IPS-18a (cell line): ENCODE data around the gene MAPK8IP1.
A peak's percentile ranks its signal among the peaks of the same experiment; 100 is the strongest.
"Not testable (repeated sequence)": the region's sequence is repeated elsewhere in the genome, so short reads cannot be mapped to it uniquely, and the experiment has no call there.

Experiments used
- H3K27ac ChIP-seq: one replicate; pipeline ENCODE4 v1.5.1; 2013; ENCODE audit warnings: low read length
- H3K27me3 ChIP-seq: one replicate; pipeline ENCODE4 v1.6.1; 2013; ENCODE audit warnings: mild to moderate bottlenecking, low read length; ENCODE audit not compliant: control insufficient read depth, insufficient read depth
- H3K36me3 ChIP-seq: one replicate; pipeline ENCODE4 v1.6.1; 2013; ENCODE audit warnings: low read depth, low read length; ENCODE audit not compliant: control insufficient read depth
- H3K4me1 ChIP-seq: one replicate; pipeline ENCODE4 v1.6.1; 2013; ENCODE audit warnings: low read depth, low read length; ENCODE audit not compliant: control insufficient read depth
- H3K4me3 ChIP-seq: one replicate; pipeline ENCODE4 v1.5.1; 2013; ENCODE audit warnings: low read length
- H3K9ac ChIP-seq: one replicate; pipeline ENCODE4 v1.6.1; 2013; ENCODE audit warnings: mild to moderate bottlenecking, low read length, moderate library complexity
- H3K9me3 ChIP-seq: one replicate; pipeline ENCODE4 v1.6.1; 2013; ENCODE audit warnings: low read depth, low read length; ENCODE audit not compliant: control insufficient read depth

The MAPK8IP1 gene

DNA sequence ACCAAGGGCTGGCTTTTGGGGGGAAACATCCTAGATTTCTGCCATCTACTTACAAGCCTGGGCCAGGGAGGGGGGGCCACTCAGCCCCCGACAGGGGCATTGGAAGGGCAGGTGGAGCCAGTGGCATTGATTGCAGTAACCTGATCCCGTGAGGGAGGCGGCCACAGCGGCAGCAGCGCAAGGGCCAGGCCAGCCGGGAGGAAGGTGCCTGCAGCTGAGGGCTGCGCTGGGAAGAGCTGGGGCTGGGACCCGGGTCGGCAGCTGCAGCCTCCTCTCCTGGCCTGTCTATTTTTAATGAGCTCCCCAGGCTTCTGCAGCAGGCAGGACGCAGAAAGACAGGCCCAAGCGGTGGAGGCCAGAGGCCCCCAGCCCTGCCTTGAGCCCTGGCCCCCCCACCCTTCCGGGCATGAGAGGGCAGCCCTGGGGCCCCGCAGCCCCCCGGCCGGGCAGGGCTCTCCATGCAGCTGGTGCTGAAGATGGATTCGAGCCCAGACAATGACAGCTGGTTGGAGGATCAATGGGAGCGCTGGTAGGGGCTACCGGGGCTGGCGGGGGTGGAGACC, 11.1 kb downstream of the MAPK8IP1 start:
- Histone ChIP-seq H3K27me3 (peaks cover 7% of the 10 kb centered on the region), H3K36me3 (no peaks in the 10 kb centered on the region), H3K27ac (no peak overlapping the region), H3K9me3 (no peaks in the 10 kb centered on the region), H3K4me1 (peaks cover 26% of the 10 kb centered on the region), H3K9ac (no peak overlapping the region), H3K4me3 (no peak overlapping the region)

DNA sequence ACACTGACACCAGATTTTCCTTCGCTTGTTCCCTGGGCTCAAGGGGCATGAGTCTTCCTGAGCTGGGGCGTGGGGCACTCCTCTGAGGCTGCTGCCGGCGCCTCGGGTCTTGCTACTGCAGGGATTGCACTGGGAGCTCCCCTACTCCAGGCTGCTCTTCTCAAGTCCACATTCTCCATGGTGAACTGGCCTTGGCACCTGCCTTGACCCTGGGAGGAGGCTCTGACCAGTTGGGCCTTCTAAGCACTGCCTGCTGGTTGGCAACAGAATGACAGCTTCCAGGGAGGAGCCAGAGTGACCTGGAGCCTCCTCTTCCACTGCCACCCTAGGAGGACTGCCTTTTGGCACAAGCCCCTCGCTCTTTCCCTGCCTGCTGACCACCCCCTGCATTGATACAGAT, 12.1 kb downstream of the MAPK8IP1 start:
- Histone ChIP-seq H3K9me3 (no peaks in the 10 kb centered on the region), H3K4me3 (no peak overlapping the region), H3K9ac (no peak overlapping the region), H3K27me3 (peaks cover 7% of the 10 kb centered on the region), H3K27ac (no peak overlapping the region), H3K36me3 (no peaks in the 10 kb centered on the region), H3K4me1 (peaks cover 26% of the 10 kb centered on the region)

DNA sequence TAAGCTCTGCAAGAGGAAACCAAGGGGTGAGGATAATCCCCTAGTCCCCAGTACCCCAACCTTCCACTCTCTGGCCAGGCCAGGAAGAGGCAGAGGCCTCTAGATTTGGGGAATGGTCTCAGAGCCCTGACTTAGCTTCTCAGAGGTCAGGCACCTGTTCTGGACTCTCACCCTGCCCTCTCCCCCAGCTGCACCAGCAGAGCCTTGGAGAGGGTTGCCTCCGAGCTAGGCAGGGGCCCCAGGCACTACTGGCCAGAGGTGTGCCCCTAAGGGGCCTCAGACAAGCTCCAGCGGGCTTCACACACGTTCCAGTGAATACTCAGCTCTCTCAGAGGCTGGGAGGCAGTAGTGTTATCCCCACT, 13.6 kb downstream of the MAPK8IP1 start:
- no peaks in the 10 kb centered on the region for H3K9me3 ChIP-seq
- H3K4me1 ChIP-seq, result peaks cover 19% of the 10 kb centered on the region
- H3K36me3 ChIP-seq, result peaks cover 10% of the 10 kb centered on the region
- peaks cover 7% of the 10 kb centered on the region for H3K27me3 ChIP-seq
- no peak overlapping the region for H3K27ac ChIP-seq
- H3K4me3 ChIP-seq, result peak overlapping the region; percentile 60
- peak overlapping the region; percentile 47 for H3K9ac ChIP-seq

DNA sequence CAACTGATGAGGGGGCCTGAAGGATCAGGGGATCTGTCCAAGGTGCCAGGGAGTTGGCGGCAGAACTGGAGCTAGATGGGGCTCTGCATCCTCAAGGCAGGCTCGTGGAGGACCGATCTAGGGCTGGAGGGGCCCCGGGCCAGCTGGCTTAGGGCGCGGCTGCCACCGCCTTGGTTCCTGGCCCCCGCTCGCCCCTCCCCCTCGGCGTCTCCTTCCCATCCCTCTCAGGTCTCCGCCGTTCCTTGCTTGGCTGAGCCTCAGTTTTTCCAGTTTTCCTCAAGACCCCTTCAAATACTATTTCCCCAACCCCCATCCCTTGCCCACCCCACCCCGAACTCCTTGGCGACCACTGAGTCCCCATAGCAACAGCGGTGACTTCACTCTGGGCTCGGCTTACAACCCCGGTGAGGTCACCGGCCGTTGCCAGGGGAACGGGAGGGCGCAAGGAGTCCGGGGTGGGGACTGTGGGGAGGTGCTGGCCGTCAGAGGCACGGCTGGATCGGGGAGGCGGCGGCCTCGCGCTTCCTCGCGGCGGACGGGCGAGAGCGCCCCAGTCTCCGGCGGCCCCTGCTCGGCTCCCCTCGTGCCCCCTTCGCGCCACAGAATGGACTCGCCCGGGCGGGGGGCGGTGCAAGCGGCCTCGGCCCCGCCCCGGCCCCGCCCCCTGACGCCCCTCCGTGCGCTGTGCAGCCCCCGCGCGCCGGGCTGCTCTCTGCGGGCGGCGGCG, 14.2 kb downstream of the MAPK8IP1 start:
- no peak overlapping the region for H3K27ac ChIP-seq
- H3K9me3 ChIP-seq, result no peaks in the 10 kb centered on the region
- H3K36me3 ChIP-seq, result peaks cover 15% of the 10 kb centered on the region
- H3K4me1 ChIP-seq, result peaks cover 19% of the 10 kb centered on the region
- H3K27me3 ChIP-seq, result peaks cover 7% of the 10 kb centered on the region
- H3K9ac ChIP-seq, result peak overlapping the region; percentile 47
- H3K4me3 ChIP-seq, result peak overlapping the region; percentile 60

DNA sequence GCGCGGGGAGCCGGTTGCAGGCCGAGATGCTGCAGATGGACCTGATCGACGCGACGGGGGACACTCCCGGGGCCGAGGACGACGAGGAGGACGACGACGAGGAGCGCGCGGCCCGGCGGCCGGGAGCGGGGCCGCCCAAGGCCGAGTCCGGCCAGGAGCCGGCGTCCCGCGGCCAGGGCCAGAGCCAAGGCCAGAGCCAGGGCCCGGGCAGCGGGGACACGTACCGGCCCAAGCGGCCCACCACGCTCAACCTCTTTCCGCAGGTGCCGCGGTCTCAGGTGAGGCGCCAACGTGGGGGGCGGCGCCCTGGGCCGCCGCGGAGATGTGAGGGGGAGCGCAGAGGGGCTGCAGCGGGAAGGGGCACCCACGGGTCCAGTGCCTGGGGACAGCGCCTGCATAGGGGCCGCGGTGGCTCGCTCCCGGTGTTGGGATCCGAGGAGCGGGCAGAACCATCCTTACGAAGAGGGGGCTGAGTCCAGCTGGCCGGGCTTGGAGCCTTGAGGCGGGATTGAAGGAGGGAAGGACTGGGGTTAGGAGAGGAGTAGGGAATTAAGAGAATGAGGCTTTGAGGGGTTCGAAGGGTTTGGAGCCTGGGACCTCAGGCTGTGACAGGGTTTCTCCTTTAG, 14.8 kb downstream of the MAPK8IP1 start:
- not testable (repeated sequence) for H3K27ac ChIP-seq, H3K9me3 ChIP-seq, H3K27me3 ChIP-seq
- Histone ChIP-seq H3K4me3 (peak overlapping the region; percentile 60), H3K9ac (peak overlapping the region; percentile 26), H3K4me1 (peaks cover 19% of the 10 kb centered on the region), H3K36me3 (peaks cover 22% of the 10 kb centered on the region)

DNA sequence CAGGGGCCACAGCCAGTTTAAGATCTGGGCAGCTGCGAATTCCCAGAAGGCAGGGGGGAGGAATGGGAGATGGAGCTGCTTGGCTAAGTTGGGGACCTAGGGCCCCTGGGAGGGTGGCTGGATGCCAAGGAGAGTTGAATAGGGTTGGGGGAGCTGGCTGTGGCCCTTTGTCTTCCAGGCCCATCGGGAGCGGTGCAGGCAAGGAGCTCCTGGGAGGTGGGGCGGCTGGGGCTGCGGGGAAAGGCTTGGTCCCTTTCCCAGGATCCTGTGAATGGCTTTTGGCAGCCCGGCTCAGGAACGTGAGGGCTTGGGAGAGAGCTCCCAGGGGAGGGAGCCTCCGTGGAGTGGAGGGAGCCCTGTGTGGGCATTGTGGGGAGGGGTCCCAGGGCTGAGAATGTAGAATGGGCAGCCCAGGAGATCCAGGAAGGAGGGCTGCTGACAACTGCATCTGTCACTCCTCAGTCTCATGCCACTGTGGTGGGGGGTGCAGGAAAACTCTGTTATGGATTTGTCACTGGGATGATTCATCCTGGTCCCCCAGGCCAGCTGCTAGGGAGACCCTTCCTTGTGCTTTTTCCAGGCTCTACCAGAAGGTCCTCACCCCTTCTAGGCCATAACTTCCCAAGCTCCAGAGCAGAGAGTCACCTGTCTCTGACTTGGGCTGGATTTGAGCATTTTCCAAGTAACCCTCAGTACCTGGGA, 15.6 kb downstream of the MAPK8IP1 start:
- Histone ChIP-seq H3K27me3 (peaks cover 7% of the 10 kb centered on the region), H3K9me3 (no peaks in the 10 kb centered on the region), H3K27ac (no peak overlapping the region), H3K9ac (peak overlapping the region; percentile 26), H3K4me3 (peak overlapping the region; percentile 60), H3K4me1 (peaks cover 15% of the 10 kb centered on the region), H3K36me3 (peaks cover 24% of the 10 kb centered on the region)

DNA sequence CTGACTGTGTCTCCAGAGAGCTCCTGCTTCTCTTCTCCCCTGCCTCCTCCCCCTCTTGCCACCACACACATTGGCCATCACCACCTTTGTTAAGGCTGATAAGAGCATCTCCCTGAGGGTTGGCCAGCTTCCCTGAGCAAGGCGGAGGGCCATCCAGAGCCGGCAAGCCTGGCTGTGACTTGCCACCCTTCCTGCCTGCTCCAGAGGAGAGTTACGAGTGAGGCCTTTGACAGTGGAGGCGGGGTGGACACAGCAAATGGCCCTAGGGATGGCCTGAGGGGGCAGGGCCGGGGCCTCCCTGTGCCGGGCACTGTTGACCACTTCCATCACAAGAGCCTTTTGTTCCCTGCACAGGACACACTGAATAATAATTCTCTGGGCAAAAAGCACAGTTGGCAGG, 16.2 kb downstream of the MAPK8IP1 start:
- Histone ChIP-seq H3K9me3 (no peaks in the 10 kb centered on the region), H3K27me3 (peaks cover 7% of the 10 kb centered on the region), H3K36me3 (peaks cover 24% of the 10 kb centered on the region), H3K9ac (no peak overlapping the region), H3K4me3 (no peak overlapping the region), H3K27ac (no peak overlapping the region), H3K4me1 (peaks cover 13% of the 10 kb centered on the region)

DNA sequence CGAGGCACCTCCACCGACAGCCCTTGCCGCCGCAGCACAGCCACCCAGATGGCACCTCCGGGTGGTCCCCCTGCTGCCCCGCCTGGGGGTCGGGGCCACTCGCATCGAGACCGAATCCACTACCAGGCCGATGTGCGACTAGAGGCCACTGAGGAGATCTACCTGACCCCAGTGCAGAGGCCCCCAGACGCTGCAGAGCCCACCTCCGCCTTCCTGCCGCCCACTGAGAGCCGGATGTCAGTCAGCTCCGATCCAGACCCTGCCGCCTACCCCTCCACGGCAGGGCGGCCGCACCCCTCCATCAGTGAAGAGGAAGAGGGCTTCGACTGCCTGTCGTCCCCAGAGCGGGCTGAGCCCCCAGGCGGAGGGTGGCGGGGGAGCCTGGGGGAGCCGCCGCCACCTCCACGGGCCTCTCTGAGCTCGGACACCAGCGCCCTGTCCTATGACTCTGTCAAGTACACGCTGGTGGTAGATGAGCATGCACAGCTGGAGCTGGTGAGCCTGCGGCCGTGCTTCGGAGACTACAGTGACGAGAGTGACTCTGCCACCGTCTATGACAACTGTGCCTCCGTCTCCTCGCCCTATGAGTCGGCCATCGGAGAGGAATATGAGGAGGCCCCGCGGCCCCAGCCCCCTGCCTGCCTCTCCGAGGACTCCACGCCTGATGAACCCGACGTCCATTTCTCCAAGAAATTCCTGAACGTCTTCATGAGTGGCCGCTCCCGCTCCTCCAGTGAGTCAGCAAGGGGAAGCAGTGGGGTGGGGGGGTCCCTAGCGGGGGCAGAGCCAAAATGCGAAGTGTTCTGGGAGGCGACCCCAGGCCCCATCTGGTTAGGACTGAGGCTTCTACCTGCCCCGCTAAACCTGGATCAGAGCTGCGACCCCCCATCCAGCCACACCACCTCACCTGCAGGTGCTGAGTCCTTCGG, 17.3 kb downstream of the MAPK8IP1 start:
- Histone ChIP-seq H3K27me3 (peaks cover 7% of the 10 kb centered on the region), H3K4me3 (no peak overlapping the region), H3K9ac (no peak overlapping the region), H3K4me1 (peaks cover 13% of the 10 kb centered on the region), H3K36me3 (peaks cover 24% of the 10 kb centered on the region), H3K27ac (no peak overlapping the region), H3K9me3 (no peaks in the 10 kb centered on the region)

DNA sequence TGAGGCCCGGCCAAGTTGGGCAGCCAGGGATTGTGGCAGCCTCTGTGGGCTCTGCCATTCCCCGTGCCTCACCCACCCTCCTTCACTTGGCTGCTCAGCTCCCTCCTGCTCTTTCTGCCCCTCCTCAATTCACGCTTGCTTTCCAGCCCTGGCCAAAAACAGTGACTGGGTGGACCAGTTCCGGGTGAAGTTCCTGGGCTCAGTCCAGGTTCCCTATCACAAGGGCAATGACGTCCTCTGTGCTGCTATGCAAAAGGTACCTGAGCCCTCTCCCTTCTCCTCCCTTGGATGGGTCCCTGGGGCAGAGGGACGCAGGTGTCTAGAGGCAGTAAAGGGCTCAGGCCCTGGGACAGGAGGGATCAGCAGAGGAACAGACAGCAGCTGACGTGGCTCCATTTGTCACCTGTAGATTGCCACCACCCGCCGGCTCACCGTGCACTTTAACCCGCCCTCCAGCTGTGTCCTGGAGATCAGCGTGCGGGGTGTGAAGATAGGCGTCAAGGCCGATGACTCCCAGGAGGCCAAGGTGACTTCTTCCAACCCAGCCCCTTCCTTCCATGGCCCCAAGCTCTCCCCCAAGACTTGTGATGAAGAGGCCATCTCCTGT, 19.0 kb downstream of the MAPK8IP1 start:
- Histone ChIP-seq H3K27ac (no peak overlapping the region), H3K9ac (no peak overlapping the region), H3K4me1 (peaks cover 6% of the 10 kb centered on the region), H3K4me3 (no peak overlapping the region), H3K27me3 (peaks cover 7% of the 10 kb centered on the region), H3K9me3 (no peaks in the 10 kb centered on the region), H3K36me3 (peaks cover 24% of the 10 kb centered on the region)

DNA sequence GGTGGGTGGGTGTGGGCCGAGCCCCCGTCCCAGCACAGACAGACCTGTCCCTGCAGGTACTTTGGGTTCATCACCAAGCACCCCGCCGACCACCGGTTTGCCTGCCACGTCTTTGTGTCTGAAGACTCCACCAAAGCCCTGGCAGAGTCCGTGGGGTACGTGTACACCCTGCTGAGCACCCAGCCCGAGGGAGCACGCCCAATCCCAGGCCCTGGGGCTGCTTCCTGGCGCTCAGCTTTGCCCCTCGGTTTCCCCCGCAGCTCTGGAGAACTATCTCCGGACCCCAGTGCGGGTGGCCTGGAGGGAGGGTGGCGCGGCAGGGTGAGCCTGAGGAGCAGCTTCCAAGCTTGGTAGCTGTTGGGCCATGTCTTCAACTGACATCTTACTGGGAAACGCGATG, 19.6 kb downstream of the MAPK8IP1 start:
- no peaks in the 10 kb centered on the region for H3K9me3 ChIP-seq
- peaks cover 6% of the 10 kb centered on the region for H3K4me1 ChIP-seq
- H3K27ac ChIP-seq, result no peak overlapping the region
- H3K4me3 ChIP-seq, result no peak overlapping the region
- peaks cover 7% of the 10 kb centered on the region for H3K27me3 ChIP-seq
- H3K36me3 ChIP-seq, result peaks cover 24% of the 10 kb centered on the region
- H3K9ac ChIP-seq, result no peak overlapping the region
